BLaER1 treated with 17β-estradiol and CSF1 and Interleukin-3, amounts not matched to agents 10 nM and 100 nM (cell line): ENCODE measurements around the gene IL32.

Experiments
- H3K27ac ChIP-seq, 11 experiments: shearing (Covaris generic); formaldehyde crosslinking; 2 replicates each; pipeline ENCODE4 v1.8.1; 2022
- H3K27me3 ChIP-seq, 11 experiments: shearing (Covaris generic); formaldehyde crosslinking; 2 replicates each; pipeline ENCODE4 v1.8.1; 2022
- H3K36me3 ChIP-seq, 11 experiments: shearing (Covaris generic); formaldehyde crosslinking; 2 replicates each; pipeline ENCODE4 v1.8.1; 2022
- H3K4me1 ChIP-seq, 10 experiments: shearing (Covaris generic); formaldehyde crosslinking; 2 replicates each; pipeline ENCODE4 v1.8.1; 2022
- H3K4me2 ChIP-seq, 11 experiments: shearing (Covaris generic); formaldehyde crosslinking; 2 replicates each; pipeline ENCODE4 v1.8.1; 2022
- H3K4me3 ChIP-seq, 10 experiments: shearing (Covaris generic); formaldehyde crosslinking; 2 replicates each; pipeline ENCODE4 v1.8.1; 2022
- H3K9ac ChIP-seq, 11 experiments: shearing (Covaris generic); formaldehyde crosslinking; 2 replicates each; pipeline ENCODE4 v1.8.1; 2022
- H3K9me3 ChIP-seq, 11 experiments: shearing (Covaris generic); formaldehyde crosslinking; replicated peaks in 1 of 11; 2 replicates each; pipeline ENCODE4 v1.8.1; 2022
- H4K20me1 ChIP-seq, 11 experiments: shearing (Covaris generic); formaldehyde crosslinking; 2 replicates each; pipeline ENCODE4 v1.8.1; 2022
- Cebpa-rat ChIP-seq, 11 experiments: shearing (Covaris generic); IDR thresholded peaks; 2 replicates each; pipeline ENCODE4 v1.8.1; 2022

IL32 gene

GRCh38 chr16:3095869-3096268 is 30.4 kb downstream of the IL32 start:
- Histone ChIP-seq H3K36me3 (no peaks in the 10 kb centered on the region), H3K9ac (peak overlapping the region in 1 of 11 experiments; percentile 8; a peak in 2 of 22 replicates), H3K27me3 (peaks cover 0 to 4% (median 0%) of the 10 kb centered on the region in 11 experiments; a peak in 1 of 22 replicates), H3K9me3 (no peaks in the 10 kb centered on the region), H3K4me1 (peaks cover 30 to 93% (median 88%) of the 10 kb centered on the region in 10 experiments), H3K4me2 (peak overlapping the region; percentile 36 to 76 (median 56)), H4K20me1 (no peaks in the 10 kb centered on the region), H3K27ac (peak overlapping the region in 5 of 11 experiments; percentile 3 to 39 (median 29); a peak in 6 of 22 replicates), H3K4me3 (no peak overlapping the region)
- no peak; a peak in 1 of 22 replicates for TF ChIP-seq Cebpa-rat (IDR thresholded peaks at IDR 0.05)

- Histone ChIP-seq H3K4me1 (peaks cover 35 to 93% (median 88%) of the 10 kb centered on the region in 10 experiments), H3K36me3 (no peaks in the 10 kb centered on the region), H3K27ac (peak overlapping the region in 5 of 11 experiments; percentile 3 to 39 (median 29); a peak in 6 of 22 replicates), H4K20me1 (no peaks in the 10 kb centered on the region), H3K9me3 (no peaks in the 10 kb centered on the region), H3K4me2 (peak overlapping the region; percentile 36 to 76 (median 56)), H3K4me3 (no peak overlapping the region), H3K9ac (peak overlapping the region in 1 of 11 experiments; percentile 8; a peak in 2 of 22 replicates), H3K27me3 (peaks cover 0 to 4% (median 0%) of the 10 kb centered on the region in 11 experiments; a peak in 1 of 22 replicates)
- no peak for TF ChIP-seq Cebpa-rat (IDR thresholded peaks at IDR 0.05)
Measured at GRCh38 chr16:3096362-3096761, 30.9 kb downstream of the IL32 start.

GRCh38 chr16:3097266-3097665 is 31.8 kb downstream of the IL32 start:
- H3K27ac ChIP-seq = peak overlapping the region in 4 of 11 experiments; percentile 25 to 49 (median 42); a peak in 4 of 22 replicates
- peak overlapping the region in 9 of 11 experiments; percentile 36 to 76 (median 61); a peak in 18 of 22 replicates for H3K4me2 ChIP-seq
- TF ChIP-seq Cebpa-rat (IDR thresholded peaks at IDR 0.05) = no peak

GRCh38 chr16:3098459-3099394 is 33.3 kb downstream of the IL32 start, which contains the start of gene ZSCAN10:
ZSCAN10 (minus strand) TSS chr16:3099294; CDS start chr16:3092937, 6,357 bp downstream.
- 0 out of 22 replicates have a peak within 1 kb of the TSS, but pooled peaks of 1 of the 11 experiments have one; percentile 22 for H3K9ac ChIP-seq
- no peaks in the 10 kb centered on the region for H3K36me3 ChIP-seq
- no peak for TF ChIP-seq Cebpa-rat (IDR thresholded peaks at IDR 0.05)
- peaks cover 48 to 93% (median 88%) of the 10 kb centered on the region in 10 experiments for H3K4me1 ChIP-seq
- no peaks in the 10 kb centered on the region for H3K9me3 ChIP-seq
- no peaks in the 10 kb centered on the region for H3K27me3 ChIP-seq
- H4K20me1 ChIP-seq = no peaks in the 10 kb centered on the region
- peak within 1 kb of the TSS; percentile 57 to 89 (median 75) for H3K4me2 ChIP-seq
- peak within 1 kb of the TSS in 2 of 10 experiments; percentile 3 to 55; a peak in 2 of 20 replicates for H3K4me3 ChIP-seq
- H3K27ac ChIP-seq = peak within 1 kb of the TSS in 1 of 11 experiments; percentile 13; a peak in 2 of 22 replicates

More at GRCh38 chr16:3097266-3097665, 31.8 kb downstream of the IL32 start:
- Histone ChIP-seq H3K36me3 (no peaks in the 10 kb centered on the region), H3K9me3 (no peaks in the 10 kb centered on the region), H4K20me1 (no peaks in the 10 kb centered on the region), H3K4me1 (peaks cover 36 to 93% (median 88%) of the 10 kb centered on the region in 10 experiments), H3K4me3 (no peak overlapping the region), H3K9ac (no peak overlapping the region), H3K27me3 (peaks cover 0 to 3% (median 0%) of the 10 kb centered on the region in 11 experiments; a peak in 1 of 22 replicates)

GRCh38 chr16:3099395-3099731 is 33.9 kb downstream of the IL32 start:
- no peak overlapping the region for H3K27ac ChIP-seq

GRCh38 chr16:3099732-3100499 is 34.5 kb downstream of the IL32 start:
- peak overlapping the region in 4 of 10 experiments; percentile 3 to 55 (median 8); a peak in 3 of 20 replicates for H3K4me3 ChIP-seq
- peak overlapping the region; percentile 69 to 91 (median 85) for H3K4me2 ChIP-seq
- TF ChIP-seq Cebpa-rat (IDR thresholded peaks at IDR 0.05) = no peak

More at GRCh38 chr16:3099395-3099731, 33.9 kb downstream of the IL32 start:
- Histone ChIP-seq H3K4me3 (no peak overlapping the region), H3K9ac (no peak overlapping the region), H3K27me3 (no peaks in the 10 kb centered on the region), H3K36me3 (no peaks in the 10 kb centered on the region), H3K4me2 (peak overlapping the region; percentile 57 to 89 (median 75)), H3K4me1 (peaks cover 48 to 93% (median 90%) of the 10 kb centered on the region in 10 experiments), H3K9me3 (no peaks in the 10 kb centered on the region), H4K20me1 (no peaks in the 10 kb centered on the region)
- no peak for TF ChIP-seq Cebpa-rat (IDR thresholded peaks at IDR 0.05)

GRCh38 chr16:3101018-3101840 is 35.8 kb downstream of the IL32 start:
- H3K36me3 ChIP-seq = no peaks in the 10 kb centered on the region
- H3K9ac ChIP-seq = peak overlapping the region; percentile 45 to 77 (median 66); a peak in 19 of 22 replicates
- H3K9me3 ChIP-seq = no peaks in the 10 kb centered on the region
- H3K4me3 ChIP-seq = peak overlapping the region in 9 of 10 experiments; percentile 30 to 58 (median 43); a peak in 17 of 20 replicates
- no peaks in the 10 kb centered on the region for H3K27me3 ChIP-seq
- H3K4me1 ChIP-seq = peaks cover 45 to 93% (median 84%) of the 10 kb centered on the region in 10 experiments
- H3K27ac ChIP-seq = peak overlapping the region; percentile 35 to 83 (median 69); a peak in 21 of 22 replicates
- H4K20me1 ChIP-seq = no peaks in the 10 kb centered on the region
- no peak for TF ChIP-seq Cebpa-rat (IDR thresholded peaks at IDR 0.05)
- peak overlapping the region; percentile 69 to 91 (median 85) for H3K4me2 ChIP-seq

More at GRCh38 chr16:3099732-3100499, 34.5 kb downstream of the IL32 start:
- peaks cover 48 to 95% (median 87%) of the 10 kb centered on the region in 10 experiments for H3K4me1 ChIP-seq
- H3K27ac ChIP-seq = peak overlapping the region in 6 of 11 experiments; percentile 38 to 83 (median 70); a peak in 7 of 22 replicates
- peak overlapping the region in 3 of 11 experiments; percentile 10 to 29 (median 22); a peak in 1 of 22 replicates for H3K9ac ChIP-seq
- H3K36me3 ChIP-seq = no peaks in the 10 kb centered on the region
- H3K27me3 ChIP-seq = no peaks in the 10 kb centered on the region
- H3K9me3 ChIP-seq = no peaks in the 10 kb centered on the region
- H4K20me1 ChIP-seq = no peaks in the 10 kb centered on the region
